ENCODE measurements around the gene SEC24D.

DNA sequence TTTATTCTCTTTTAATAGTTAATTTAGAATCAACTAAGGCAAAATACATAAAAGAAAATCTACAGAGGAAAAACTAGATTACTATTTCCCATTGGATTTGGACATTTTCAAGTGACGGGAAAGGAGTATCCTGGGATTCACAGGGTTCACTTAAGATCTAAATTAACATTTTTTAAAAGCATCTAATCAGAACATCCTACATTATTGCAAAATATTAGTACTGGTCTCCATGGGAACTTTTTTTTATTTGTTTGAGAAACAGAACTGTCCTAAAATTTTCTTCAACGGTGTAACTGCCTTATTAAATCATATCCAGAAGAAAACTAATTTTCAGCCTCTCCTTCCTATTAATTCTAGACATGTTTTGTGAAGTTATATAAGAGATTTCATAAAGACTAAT, 81.0 kb downstream of the SEC24D start:
- TF ChIP-seq, protein P1, sequence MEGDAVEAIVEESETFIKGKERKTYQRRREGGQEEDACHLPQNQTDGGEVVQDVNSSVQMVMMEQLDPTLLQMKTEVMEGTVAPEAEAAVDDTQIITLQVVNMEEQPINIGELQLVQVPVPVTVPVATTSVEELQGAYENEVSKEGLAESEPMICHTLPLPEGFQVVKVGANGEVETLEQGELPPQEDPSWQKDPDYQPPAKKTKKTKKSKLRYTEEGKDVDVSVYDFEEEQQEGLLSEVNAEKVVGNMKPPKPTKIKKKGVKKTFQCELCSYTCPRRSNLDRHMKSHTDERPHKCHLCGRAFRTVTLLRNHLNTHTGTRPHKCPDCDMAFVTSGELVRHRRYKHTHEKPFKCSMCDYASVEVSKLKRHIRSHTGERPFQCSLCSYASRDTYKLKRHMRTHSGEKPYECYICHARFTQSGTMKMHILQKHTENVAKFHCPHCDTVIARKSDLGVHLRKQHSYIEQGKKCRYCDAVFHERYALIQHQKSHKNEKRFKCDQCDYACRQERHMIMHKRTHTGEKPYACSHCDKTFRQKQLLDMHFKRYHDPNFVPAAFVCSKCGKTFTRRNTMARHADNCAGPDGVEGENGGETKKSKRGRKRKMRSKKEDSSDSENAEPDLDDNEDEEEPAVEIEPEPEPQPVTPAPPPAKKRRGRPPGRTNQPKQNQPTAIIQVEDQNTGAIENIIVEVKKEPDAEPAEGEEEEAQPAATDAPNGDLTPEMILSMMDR (IDR thresholded peaks at IDR 0.05): no peak
- no peak for TF ChIP-seq EZH2 (IDR thresholded peaks at IDR 0.05)
- no peak for TF ChIP-seq EZH2phosphoT487 (IDR thresholded peaks at IDR 0.05)

Measured in neural progenitor cell (in vitro differentiated cells).